A673 (cell line): ENCODE data around the gene SNAP91.
"Not testable (repeated sequence)": the region's sequence is repeated elsewhere in the genome, so short reads cannot be mapped to it uniquely, and the experiment has no call there.

Source experiments
- CTCF ChIP-seq: fragments of 300-800, 200-600 bp; sonication (generic); conservative IDR thresholded peaks from 2 replicates; pipeline ENCODE4 v1.5.1; 2017; ENCODE audit warnings: low read depth, mild to moderate bottlenecking, antibody characterized with exemption, low read length, moderate library complexity, mixed read lengths
- EZH2 ChIP-seq: fragments of 200-600 bp; sonication (generic); IDR thresholded peaks from 2 replicates; pipeline ENCODE4 v1.6.1; 2017; ENCODE audit warnings: borderline replicate concordance, low read depth, mild to moderate bottlenecking, mixed read lengths, antibody characterized with exemption, low read length; ENCODE audit not compliant: poor library complexity, severe bottlenecking

- not testable (repeated sequence) for TF ChIP-seq CTCF, EZH2
These were observed 157.2 kb downstream of the SNAP91 start for GRCh38 chr6:83551748-83552147.
